COLO668 (cell line): Measurements from ENCODE around the gene CRELD1.
A peak's percentile ranks its signal among the peaks of the same experiment; 100 is the strongest.
"Not testable (repeated sequence)": the region's sequence is repeated elsewhere in the genome, so short reads cannot be mapped to it uniquely, and the experiment has no call there.

Source experiments
- DNase-seq: peaks from one replicate; lab custom pipeline; 2025; ENCODE audit not compliant: unreplicated experiment; lab: John Stamatoyannopoulos, UW

The CRELD1 gene, protein sequence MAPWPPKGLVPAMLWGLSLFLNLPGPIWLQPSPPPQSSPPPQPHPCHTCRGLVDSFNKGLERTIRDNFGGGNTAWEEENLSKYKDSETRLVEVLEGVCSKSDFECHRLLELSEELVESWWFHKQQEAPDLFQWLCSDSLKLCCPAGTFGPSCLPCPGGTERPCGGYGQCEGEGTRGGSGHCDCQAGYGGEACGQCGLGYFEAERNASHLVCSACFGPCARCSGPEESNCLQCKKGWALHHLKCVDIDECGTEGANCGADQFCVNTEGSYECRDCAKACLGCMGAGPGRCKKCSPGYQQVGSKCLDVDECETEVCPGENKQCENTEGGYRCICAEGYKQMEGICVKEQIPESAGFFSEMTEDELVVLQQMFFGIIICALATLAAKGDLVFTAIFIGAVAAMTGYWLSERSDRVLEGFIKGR

DNA sequence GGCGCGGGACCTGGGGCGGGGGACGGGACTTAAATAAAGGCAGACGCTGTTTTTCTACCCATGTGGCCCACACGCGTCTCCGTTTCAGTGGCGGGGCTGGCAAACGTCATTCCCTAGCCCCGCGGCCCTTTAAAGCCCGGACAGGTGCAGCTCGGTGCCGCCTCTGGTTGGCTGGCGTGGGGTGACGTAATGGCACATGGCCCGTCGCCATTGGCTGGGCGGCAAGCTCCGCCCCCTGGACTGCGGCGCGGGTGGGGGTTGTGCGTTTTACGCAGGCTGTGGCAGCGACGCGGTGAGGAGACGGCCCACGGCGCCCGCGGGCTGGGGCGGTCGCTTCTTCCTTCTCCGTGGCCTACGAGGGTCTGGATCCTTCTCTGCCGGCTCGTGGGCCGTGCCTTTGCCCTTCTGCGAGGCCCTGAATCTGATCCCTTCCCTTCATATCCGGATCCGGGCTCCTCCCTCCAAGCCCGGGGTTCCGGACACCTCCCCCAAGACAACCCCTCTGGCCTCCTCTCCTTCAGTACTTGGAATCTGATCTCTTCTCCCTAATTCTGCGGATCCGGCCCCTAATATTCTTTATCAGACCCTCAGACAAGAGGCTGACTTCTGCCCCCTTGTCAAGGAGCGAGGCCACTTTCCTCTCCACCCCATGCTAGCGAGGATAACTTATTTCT is at the start of gene CRELD1:
Gene CRELD1, plus strand, starts transcription at position 274 of the 674 bp plus-strand sequence. CDS start 605 bp downstream, outside the sequence.
- peak; percentile 92 for DNase-seq

DNA sequence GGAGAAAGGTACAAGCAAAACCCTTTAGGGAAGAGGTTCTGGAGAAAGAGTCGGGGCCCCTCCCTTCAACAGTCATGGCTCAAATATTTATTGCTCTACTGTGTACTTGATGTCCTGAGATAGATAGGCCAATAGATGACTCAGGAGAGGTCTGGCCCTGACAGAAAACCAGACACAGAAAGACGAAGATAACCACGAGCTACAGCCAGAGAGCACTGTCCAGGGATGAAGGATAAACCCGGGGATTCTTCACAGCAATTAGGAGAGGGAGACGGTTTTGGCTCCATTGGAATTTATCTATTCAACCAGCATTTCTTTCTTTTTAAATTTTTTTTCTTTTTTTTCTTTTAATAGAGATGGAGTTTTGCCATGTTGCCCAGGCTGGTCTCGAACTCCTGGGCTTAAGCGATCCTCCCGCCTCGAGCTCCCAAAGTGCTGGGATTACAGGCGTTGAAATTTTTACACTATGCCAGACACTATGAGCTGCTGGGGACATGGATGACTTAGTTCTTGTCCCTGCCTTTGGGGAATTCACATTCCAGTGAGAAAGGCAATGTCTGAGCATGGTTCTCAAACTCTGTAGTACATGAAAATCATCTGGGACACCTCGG is 49.0 kb upstream of the CRELD1 start:
- no peak for DNase-seq

DNA sequence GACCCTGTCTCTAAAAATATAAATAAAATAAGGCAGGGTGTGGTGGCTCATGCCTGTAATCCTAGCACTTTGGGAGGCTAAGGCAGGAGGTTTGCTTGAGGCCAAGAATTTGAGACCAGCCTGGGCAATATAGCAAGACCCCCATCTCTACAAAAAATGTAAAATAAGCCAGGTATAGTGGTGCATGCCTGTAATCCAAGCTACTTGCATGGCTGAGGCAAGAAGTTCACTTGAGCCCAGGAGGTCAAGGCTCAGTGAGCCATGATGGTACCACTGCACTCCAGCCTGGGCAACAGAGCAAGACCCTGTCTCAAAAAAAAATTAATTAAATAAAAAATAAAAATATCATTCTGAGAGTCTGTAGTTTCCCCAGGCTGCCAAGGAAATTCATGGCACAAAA is 47.3 kb upstream of the CRELD1 start:
- DNase-seq = no peak

DNA sequence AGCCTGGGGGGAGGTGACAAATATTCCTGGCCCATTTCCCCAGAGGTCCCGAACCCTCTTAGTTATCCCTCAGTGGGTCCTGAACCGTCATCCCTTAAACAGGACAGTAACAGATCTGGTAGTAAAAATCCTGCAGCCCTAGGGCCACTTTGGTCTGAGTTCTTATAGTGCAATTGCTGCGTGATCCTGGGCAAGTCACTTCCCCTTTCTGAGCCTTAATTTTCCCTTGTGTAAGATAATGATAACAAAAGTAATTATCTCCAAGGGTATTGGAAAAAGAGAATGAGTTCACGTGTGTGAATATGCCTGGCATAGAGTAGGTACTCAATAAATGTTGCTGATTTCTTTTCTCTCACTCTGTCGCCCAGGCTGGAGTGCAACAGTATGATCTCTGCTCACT is 46.2 kb upstream of the CRELD1 start:
- DNase-seq = no peak

DNA sequence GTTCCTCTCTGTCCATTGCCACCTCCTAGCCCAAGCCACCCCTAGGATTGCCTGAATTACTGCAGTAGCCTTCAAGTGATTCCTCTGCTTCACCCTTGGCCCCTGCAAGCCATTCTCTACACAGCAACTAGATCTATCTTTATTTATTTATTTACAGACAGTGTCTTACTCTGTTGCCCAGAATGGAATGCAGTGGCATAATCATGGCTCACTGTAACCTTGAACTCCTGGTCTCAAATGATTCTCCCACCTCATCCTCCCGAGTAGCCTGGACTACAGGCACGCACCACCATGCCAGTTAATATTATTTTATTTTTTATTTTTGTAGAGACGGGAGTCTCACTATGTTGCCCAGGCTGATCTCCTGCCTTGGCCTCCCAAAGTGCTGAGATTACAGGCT is 45.1 kb upstream of the CRELD1 start:
- DNase-seq = no peak

DNA sequence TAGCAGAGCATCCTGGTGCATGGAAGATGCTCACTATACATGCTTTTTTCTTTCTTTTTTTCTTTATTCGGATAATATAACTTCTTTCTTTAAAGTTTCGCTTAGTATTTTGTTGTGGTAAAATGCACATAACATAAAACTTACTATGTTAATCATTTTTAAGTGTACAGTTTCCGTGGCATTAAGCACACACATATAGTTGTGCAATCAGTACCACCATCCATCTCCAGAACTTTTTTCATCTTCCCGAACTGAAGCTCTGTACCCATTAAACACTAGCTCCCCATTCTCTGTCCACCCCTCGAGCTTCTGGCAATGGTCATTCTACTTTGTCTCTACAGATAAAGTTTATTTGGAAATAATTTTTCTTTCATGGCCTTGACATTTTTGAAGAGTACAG is 44.2 kb upstream of the CRELD1 start:
- DNase-seq = no peak

DNA sequence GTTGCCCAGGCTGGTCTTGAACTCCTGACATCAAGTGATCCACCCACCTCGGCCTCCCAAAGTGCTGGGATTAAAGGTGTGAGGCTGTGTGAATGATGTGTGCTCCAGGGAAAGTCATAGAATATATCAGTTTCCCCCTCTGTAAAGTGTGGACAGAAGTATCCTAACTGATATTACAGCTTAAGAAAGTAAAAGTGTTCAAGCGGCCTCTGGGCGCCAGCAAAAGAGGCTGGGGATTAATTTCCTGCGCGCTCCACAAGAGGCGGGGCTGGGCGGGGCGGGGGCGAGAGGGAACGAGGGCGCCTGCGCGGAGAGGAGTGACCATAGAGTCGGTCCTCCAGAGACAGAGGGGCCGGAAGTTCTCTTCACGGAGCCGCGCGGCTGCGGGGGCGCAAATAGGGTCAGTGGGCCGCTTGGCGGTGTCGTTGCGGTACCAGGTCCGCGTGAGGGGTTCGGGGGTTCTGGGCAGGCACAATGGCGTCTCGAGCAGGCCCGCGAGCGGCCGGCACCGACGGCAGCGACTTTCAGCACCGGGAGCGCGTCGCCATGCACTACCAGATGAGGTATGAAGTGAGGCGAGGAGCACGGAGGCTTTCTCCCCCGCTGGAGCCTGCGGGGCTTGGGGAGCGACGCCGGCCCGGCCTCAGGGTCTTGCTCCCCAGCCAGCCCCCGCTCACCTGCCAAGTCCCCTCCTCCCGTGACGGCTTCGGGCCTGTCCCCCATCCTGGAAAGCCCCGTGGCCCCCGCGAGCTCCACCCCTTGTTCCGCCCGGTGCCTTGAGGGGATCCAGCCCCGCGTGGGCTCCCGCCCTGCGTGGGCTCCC is 43.2 kb upstream of the CRELD1 start, which contains the start of gene JAGN1:
Gene JAGN1, plus strand, starts transcription at position 362 of the 823 bp plus-strand sequence. Its CDS starts 113 bp downstream, at position 475.
- DNase-seq = peak; percentile 85

DNA sequence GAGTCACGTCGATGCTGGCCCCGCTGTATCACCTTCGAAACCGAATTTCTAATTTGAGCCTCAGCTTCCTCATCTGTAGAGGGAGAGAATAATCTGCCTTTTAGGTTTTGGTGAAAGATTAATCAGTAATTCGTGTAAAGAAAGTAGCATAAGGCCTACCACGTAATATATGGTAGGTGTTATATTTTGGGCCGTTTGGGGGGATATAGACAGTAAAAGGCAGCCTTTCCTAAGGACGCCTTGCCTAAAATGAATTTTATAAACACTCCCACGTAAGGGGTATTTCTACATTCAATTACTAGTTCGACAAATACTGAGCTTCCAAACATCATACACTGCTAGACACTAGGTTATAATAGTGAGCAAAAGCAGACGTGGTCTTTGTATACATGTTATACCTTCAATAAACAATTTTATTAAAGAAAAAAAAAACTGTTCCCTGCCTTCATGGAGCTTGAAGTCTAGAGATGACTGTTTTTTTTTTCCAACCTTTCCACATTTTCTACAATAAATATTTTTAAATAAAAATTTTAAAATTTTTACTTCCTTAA is 42.5 kb upstream of the CRELD1 start:
- DNase-seq = no peak

DNA sequence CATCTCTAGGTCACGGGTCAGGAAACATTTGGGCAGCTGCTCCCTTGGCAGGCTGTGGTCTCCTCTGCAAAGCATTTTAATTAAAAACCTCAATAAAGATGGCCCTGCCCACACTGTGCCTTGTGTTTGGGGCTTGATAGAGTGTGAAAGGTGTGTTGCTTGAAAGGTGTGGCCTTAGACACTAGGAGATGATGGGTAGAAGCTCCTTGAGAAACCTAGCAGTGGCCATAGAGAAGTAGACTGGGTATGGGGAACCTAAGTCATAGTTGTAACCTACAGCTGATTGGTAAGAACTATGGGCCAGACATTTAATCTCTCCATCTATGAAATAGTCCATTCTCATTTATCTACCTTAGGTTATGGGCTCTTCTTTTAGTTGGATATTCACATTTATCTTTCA is 39.9 kb upstream of the CRELD1 start:
- no peak for DNase-seq

DNA sequence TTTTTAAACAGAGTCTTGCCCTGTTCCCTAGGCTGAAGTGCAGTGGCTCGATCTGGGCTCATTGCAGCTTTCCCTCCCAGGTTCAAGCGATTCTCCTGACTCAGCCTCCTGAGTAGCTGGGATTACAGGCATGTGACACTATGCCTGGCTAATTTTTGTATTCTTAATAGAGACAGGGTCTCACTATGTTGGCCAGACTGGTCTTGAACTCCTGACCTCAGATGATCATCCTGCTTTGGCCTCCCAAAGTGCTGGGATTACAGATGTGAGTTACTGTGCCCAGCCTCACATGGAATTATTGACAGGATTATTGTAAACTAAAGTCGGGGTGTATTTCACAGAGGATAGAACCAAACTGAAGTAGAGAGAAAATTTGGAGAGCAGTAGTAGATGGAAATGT is 37.9 kb upstream of the CRELD1 start:
- not testable (repeated sequence) for DNase-seq

DNA sequence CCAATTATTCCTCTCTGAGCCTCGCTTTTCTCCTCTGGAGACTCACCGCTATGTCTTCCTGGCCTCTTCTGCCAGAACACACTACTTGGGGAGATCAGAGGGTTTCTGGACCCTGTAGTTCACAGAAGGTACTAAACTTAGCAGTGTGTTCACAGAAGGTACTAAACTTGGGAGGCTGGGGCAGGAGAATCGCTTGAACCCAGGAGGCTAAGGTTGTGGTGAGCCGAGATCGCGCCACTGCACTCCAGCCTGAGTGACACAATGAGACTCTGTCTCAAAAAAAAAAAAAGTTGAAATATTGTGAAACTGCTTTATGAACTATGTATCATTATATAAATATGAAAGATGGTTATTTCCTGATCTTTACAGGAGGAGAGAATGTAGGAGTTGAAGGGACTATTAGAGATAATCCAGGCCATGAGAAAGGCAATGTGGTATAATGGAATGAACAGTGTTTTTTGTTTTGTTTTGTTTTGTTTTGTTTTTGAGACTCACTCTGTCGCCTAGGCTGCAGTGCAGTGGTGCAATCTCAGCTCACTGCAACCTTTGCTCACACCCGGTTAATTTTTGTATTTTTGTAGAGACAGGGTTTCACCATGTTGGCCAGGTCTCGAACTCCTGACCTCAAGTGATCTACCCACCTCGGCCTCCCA is 36.8 kb upstream of the CRELD1 start:
- DNase-seq = not testable (repeated sequence)

DNA sequence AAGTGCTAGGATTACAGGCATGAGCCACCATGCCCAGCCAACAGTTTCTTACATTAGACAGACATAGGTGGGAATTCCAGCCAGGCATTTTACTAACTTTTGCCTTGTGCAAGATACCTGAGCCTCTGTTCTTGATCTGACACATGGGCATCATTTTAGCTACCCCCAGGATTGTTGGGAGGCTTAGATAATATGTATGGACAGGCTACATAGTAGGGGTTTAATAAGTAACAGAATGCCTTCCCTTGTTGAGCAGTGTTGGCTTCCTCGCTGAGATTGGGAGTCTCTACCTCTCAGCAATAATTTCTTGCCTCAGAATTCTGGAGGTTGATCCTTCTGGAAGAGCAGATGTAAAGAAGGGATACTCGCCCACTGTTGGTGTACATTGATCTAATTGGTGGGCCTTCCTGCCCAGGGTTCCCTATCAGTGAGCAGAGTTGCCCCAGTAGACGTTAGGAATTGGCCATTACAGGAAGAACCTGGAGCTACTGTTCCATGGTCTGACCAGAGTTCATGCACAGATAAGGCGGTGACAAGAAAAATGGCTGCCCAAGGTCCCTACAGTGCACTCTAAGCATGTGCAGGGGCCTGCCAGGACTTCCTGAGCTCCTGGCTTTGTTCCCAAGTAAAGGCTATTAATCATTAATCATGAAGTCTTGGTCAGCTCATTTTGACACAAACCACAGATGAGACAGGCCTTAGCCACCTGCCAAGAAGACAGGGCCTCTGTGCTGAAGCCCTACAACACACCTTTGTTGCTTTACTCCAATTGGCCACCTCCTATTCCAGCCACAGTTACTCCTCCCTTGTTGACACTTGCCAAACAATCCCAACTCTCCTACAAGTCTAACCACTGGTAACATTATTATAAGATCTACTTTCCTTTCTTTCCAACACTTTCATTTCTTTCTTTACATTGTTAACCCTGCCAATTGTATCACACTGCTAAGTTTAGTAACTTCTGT is 35.9 kb upstream of the CRELD1 start:
- DNase-seq = peak; percentile 40

DNA sequence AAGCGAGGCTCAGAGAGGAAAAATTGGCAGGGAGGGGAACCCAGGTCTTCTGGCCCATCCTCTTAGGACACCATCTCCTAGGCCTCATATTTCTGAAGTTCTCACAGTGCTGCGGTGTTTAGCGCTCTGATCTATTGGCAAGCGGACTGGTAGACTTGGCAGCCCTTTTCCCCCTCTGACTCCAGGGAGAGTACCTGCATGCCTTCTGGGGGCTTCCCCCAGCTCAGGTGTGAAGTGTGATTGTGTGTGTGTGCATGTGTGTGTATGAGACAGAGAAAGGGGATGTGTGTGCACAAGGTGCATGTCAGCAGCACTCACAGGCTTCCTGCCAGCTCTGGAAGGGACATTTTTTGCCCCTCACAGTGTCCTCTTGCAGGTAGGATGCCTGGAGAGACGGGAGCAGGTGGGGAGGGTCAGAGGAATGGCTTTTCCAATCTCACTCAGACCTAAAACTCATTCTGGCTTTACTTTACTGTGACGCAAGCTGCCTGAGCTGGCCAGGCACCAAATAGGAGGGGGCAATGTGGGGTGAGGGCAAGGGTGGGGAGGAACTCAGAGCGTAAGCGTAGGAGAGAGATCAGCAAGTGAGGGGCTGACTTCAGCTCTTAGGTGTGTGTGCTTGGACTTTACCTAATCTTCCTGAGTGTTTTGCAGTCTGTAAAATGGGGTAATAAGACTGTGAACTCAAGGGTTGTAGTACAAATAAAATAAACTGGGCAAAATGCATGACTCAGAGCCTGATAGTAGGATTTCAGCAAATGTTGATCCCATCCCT is 35.0 kb upstream of the CRELD1 start:
- DNase-seq = no peak

DNA sequence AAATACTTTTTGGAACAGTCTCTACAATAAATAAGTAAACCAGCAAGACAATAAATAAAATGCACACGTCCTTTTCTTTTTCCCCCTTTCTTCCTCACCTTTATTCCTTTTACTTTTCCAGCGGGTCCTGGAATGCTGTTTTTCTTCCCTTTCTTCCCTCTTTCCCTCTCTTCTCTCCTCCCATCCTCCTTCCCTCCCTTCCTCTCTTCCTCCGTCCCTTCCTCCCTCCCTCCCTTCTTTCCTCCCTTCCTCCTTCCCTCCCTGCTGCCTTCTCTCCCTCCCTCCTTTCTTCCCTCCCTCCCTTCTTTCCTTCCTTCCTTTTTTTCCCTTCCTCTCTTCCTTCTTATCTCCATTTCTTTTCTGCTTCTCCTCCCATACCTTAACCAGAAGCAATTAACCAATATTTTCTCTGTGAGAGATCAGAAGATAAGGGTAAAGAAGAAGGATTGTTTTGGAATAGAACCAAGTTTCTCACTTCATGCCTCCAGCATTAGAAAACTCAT is 34.3 kb upstream of the CRELD1 start:
- no peak for DNase-seq

DNA sequence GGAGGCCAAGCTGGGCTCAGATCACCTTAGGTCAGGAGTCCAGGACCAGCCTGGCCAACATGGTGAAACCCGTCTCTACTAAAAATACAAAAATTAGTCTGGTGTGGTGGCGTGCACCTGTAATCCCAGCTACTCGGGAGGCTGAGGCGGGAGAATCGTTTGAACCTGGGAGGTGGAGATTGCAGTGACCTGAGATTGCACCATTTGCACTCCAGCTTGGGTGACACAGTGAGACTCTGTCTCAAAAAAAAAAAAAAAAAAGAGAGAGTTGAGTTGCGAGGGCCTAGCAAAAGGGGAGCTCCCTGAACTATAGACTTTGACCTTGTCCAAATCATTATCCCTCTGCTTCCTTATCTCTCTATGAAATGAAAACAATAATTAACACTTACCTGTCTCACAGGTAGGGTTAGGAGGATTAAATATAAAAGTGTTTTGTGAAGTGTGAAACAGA is 32.6 kb upstream of the CRELD1 start:
- DNase-seq = not testable (repeated sequence)

DNA sequence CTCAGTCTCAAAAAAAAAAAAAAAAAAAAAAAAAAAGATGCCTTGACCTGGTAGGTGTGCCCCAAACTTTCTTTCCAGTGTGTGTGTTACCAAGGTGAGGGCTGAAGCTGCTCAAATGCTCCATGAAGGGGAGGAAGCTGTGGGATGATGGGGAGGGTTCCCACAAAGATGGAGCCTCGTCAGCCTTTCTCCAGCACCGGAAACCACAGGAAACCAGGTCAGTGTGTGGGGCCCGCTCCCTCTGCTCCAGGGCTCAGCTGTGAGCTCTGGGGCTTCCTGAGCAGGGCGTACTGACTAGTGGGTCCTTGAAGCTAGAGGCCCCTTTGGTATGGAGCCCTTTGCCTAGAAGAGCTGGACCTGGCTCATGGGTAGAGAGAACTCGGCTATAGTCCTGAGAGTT is 31.7 kb upstream of the CRELD1 start:
- no peak for DNase-seq

DNA sequence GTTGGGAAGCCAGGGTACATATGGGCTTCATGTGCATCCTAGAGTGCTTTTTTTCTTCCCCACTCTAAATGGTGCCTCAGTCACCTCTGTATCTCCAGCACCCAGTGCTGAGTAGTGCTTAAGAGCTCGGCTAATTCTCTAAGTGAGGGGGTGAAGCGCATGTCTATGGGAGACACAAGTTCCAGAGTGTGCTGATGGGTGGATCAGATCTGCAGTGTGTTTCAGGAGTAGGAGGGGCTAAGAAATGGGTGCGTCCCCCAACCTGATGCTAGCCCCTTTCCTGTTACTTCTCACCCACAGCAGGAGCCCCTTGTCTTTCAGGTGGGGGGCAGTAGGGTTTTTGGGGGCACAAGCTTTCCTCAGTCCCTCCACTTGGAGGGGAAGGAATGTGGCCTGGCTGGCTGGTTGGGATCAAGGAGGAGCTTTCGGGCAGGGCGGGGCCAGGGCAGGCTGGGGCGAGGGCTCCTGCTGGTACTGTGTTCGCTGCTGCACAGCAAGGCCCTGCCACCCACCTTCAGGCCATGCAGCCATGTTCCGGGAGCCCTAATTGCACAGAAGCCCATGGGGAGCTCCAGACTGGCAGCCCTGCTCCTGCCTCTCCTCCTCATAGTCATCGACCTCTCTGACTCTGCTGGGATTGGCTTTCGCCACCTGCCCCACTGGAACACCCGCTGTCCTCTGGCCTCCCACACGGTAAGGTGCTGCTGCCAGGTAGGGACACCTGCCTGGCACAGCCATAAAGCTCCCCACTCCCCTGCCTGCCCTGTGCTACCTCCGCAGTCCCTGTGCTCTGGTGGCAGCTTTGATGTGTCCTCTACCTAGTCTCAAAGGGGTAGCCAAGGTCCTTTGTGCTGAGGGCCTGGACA is 31.0 kb upstream of the CRELD1 start, which contains the start of gene IL17RE:
Gene IL17RE, plus strand, starts transcription at position 477 of the 866 bp plus-strand sequence. Its CDS starts 85 bp downstream, at position 562.
- peak; percentile 45 for DNase-seq
